Prostate gland (tissue), 2 donors: ENCODE measurements around the gene NHLH2. TPM values are rescaled to one million over a fixed set of nuclear protein-coding genes. Genes with fewer than 3 reads are reported as not detected.

Experiments
- DNase-seq: peaks from one replicate; pipeline ENCODE4 v3.0.0-alpha.2; 2019; ENCODE audit warnings: low spot score
- H3K27ac ChIP-seq, 2 donors: fragments of 200-600 bp; sonication (generic); 2 replicates each; pipeline ENCODE4 v1.5.1; 2017 to 2019
- H3K27me3 ChIP-seq: fragments of 200-600 bp; sonication (generic); replicated peaks from 2 replicates; pipeline ENCODE4 v1.5.1; 2019; ENCODE audit not compliant: insufficient read depth
- H3K36me3 ChIP-seq, 2 donors: fragments of 200-600 bp; sonication (generic); 1 replicate in 1 of 2; 2 replicates in 1 of 2; pipeline versions ENCODE4 v1.5.1 to v1.8.1; 2017 to 2019
- H3K4me1 ChIP-seq: fragments of 200-600 bp; sonication (generic); replicated peaks from 2 replicates; pipeline ENCODE4 v1.5.1; 2019
- H3K4me3 ChIP-seq, 2 donors: fragments of 200-600 bp; sonication (generic); 2 replicates each; pipeline ENCODE4 v1.5.1; 2017 to 2019
- H3K9me3 ChIP-seq: fragments of 200-600 bp; sonication (generic); 2 replicates; pipeline ENCODE4 v1.5.1; 2017
- POLR2A ChIP-seq: fragments of 450-650 bp; IDR thresholded peaks from one replicate; pipeline ENCODE4 v1.6.1; 2016; ENCODE audit warnings: antibody characterized with exemption, mild to moderate bottlenecking
- POLR2AphosphoS5 ChIP-seq: sonication (generic); formaldehyde crosslinking; IDR thresholded peaks from one replicate; pipeline ENCODE4 v1.6.1; 2017; ENCODE audit warnings: antibody characterized with exemption
- WGBS: methylation state at CpG from one replicate; pipeline ENCODE4 v1.1.5; 2018; 5-methylcytosine and 5-hydroxymethylcytosine counted together
- intact Hi-C: fragments of 100-400 bp; cut with DNase I; formaldehyde crosslinking; loops from one replicate; pipeline ENCODE4 v1.14.2; 2022
- total RNA-seq, 2 donors: library from RNA; depleted of rRNA; stranded (reverse); fragments of >200 nt; gene quantifications; one replicate each; pipeline ENCODE4 v1.1.0, GENCODE V29; 2016
- TF ChIP-seq, protein P1 (sequence below), 4 experiments: fragments of 200-600 bp in 2 of 4; fragments of 450-650 bp in 2 of 4; sonication (generic) in 2 of 4; IDR thresholded peaks; 1 replicate in 3 of 4; 2 replicates in 1 of 4; pipeline ENCODE4 v1.5.1; 2016 to 2019; ENCODE audit warnings: antibody characterized with exemption in 4 of 4, mild to moderate bottlenecking in 2 of 4, moderate library complexity in 2 of 4

The NHLH2 gene
- total RNA-seq, 2 donors from 2014 or later = 0.74 TPM; not detected in 1

GRCh38 chr1:115833856-115834255 is 7.1 kb downstream of the NHLH2 start:
- TF ChIP-seq POLR2AphosphoS5 = no peak
- TF ChIP-seq, protein P1, sequence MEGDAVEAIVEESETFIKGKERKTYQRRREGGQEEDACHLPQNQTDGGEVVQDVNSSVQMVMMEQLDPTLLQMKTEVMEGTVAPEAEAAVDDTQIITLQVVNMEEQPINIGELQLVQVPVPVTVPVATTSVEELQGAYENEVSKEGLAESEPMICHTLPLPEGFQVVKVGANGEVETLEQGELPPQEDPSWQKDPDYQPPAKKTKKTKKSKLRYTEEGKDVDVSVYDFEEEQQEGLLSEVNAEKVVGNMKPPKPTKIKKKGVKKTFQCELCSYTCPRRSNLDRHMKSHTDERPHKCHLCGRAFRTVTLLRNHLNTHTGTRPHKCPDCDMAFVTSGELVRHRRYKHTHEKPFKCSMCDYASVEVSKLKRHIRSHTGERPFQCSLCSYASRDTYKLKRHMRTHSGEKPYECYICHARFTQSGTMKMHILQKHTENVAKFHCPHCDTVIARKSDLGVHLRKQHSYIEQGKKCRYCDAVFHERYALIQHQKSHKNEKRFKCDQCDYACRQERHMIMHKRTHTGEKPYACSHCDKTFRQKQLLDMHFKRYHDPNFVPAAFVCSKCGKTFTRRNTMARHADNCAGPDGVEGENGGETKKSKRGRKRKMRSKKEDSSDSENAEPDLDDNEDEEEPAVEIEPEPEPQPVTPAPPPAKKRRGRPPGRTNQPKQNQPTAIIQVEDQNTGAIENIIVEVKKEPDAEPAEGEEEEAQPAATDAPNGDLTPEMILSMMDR (IDR thresholded peaks at IDR 0.05) = no peak
- TF ChIP-seq POLR2A = no peak
- Histone ChIP-seq H3K36me3 (no peaks in the 10 kb centered on the region), H3K9me3 (no peaks in the 10 kb centered on the region), H3K27ac (no peak overlapping the region), H3K4me3 (no peak overlapping the region), H3K27me3 (peaks cover 12% of the 10 kb centered on the region), H3K4me1 (no peaks in the 10 kb centered on the region)
- DNase-seq = no peak
- intact Hi-C loops = no loop called here
- WGBS = 77% methylated on average over 5 of the region's 5 CpGs

- Histone ChIP-seq H3K36me3 (no peaks in the 10 kb centered on the region), H3K4me3 (no peak overlapping the region), H3K4me1 (no peaks in the 10 kb centered on the region), H3K27ac (no peak overlapping the region), H3K9me3 (no peaks in the 10 kb centered on the region), H3K27me3 (no peaks in the 10 kb centered on the region)
- intact Hi-C loops = no loop called here
- TF ChIP-seq POLR2A (no peak), POLR2AphosphoS5 (no peak)
- TF ChIP-seq, protein P1 (IDR thresholded peaks at IDR 0.05) = no peak
- WGBS = 85% methylated on average over 8 of the region's 8 CpGs
- DNase-seq = no peak
Measured at GRCh38 chr1:115832651-115833050, 8.3 kb downstream of the NHLH2 start.

- 82% methylated on average over 3 of the region's 3 CpGs for WGBS
- H3K36me3 ChIP-seq = no peaks in the 10 kb centered on the region
- H3K9me3 ChIP-seq = no peaks in the 10 kb centered on the region
- no peaks in the 10 kb centered on the region for H3K4me1 ChIP-seq
- no peak overlapping the region for H3K27ac ChIP-seq
- H3K27me3 ChIP-seq = no peaks in the 10 kb centered on the region
- TF ChIP-seq POLR2AphosphoS5 = no peak
- DNase-seq = no peak
- no peak overlapping the region for H3K4me3 ChIP-seq
- intact Hi-C loops = no loop called here
Measured at GRCh38 chr1:115830963-115831362, 10.0 kb downstream of the NHLH2 start.

- H3K27ac ChIP-seq = no peak overlapping the region
- no peaks in the 10 kb centered on the region for H3K4me1 ChIP-seq
- intact Hi-C loops = no loop called here
- DNase-seq = no peak
- no peaks in the 10 kb centered on the region for H3K27me3 ChIP-seq
- no peaks in the 10 kb centered on the region for H3K36me3 ChIP-seq
- no peak overlapping the region for H3K4me3 ChIP-seq
- H3K9me3 ChIP-seq = no peaks in the 10 kb centered on the region
- TF ChIP-seq, protein P1 (IDR thresholded peaks at IDR 0.05) = no peak
- TF ChIP-seq POLR2A (no peak), POLR2AphosphoS5 (no peak)
- WGBS = 78% methylated on average over 3 of the region's 3 CpGs
Measured at GRCh38 chr1:115829947-115830346, 11.0 kb downstream of the NHLH2 start.

GRCh38 chr1:115829023-115829674 is 11.8 kb downstream of the NHLH2 start:
- intact Hi-C loops = no loop called here
- Histone ChIP-seq H3K9me3 (no peaks in the 10 kb centered on the region), H3K27ac (no peak overlapping the region), H3K27me3 (no peaks in the 10 kb centered on the region), H3K36me3 (no peaks in the 10 kb centered on the region), H3K4me1 (no peaks in the 10 kb centered on the region), H3K4me3 (peak overlapping the region; percentile 33 to 48)
- DNase-seq = no peak
- TF ChIP-seq, protein P1 (IDR thresholded peaks at IDR 0.05) = no peak
- TF ChIP-seq POLR2A (no peak), POLR2AphosphoS5 (no peak)
- WGBS = 82% methylated on average over 20 of the region's 20 CpGs
